Ascending aorta (tissue), 2 donors: Measurements from ENCODE around the gene FGG. TPM values are rescaled to one million over a fixed set of nuclear protein-coding genes. Genes with fewer than 3 reads are reported as not detected.

ENCODE experiments used
- DNase-seq, 2 donors: peaks; one replicate each; pipeline ENCODE4 v3.0.0-alpha.2; 2019; ENCODE audit warnings: low spot score in 2 of 2
- H3K27ac ChIP-seq, 2 donors: fragments of 200-600 bp; sonication (generic); one replicate each; pipeline ENCODE4 v1.5.1; 2016 to 2017; ENCODE audit warnings: mild to moderate bottlenecking in 1 of 2
- H3K27me3 ChIP-seq: fragments of 200-600 bp; sonication (generic); one replicate; pipeline ENCODE4 v1.5.1; 2017
- H3K36me3 ChIP-seq, 2 donors: fragments of 200-600 bp; sonication (generic); one replicate each; pipeline ENCODE4 v1.5.1; 2016
- H3K4me1 ChIP-seq, 2 donors: fragments of 200-600 bp; sonication (generic); one replicate each; pipeline ENCODE4 v1.5.1; 2016 to 2017; ENCODE audit warnings: mild to moderate bottlenecking in 1 of 2
- H3K4me3 ChIP-seq, 2 donors: fragments of 200-600 bp; sonication (generic); one replicate each; pipeline ENCODE4 v1.5.1; 2016 to 2017; ENCODE audit warnings: mild to moderate bottlenecking in 1 of 2
- H3K9me3 ChIP-seq, 2 donors: fragments of 200-600 bp; sonication (generic); one replicate each; pipeline ENCODE4 v1.5.1; 2016
- intact Hi-C: fragments of 100-400 bp; cut with DNase I; formaldehyde crosslinking; loops from one replicate; pipeline ENCODE4 v1.15.1; 2023
- total RNA-seq: library from RNA; depleted of rRNA; stranded (reverse); fragments of >200 nt; gene quantifications from one replicate; pipeline ENCODE4 v1.1.0, GENCODE V29; 2016
- TF ChIP-seq, protein P1 (sequence below), 3 experiments: fragments of 200-600 bp in 2 of 3; fragments of 450-650 bp in 1 of 3; sonication (generic) in 2 of 3; IDR thresholded peaks; one replicate each; pipeline ENCODE4 v1.5.1; 2016 to 2019; ENCODE audit warnings: antibody characterized with exemption in 3 of 3, mild to moderate bottlenecking in 1 of 3, moderate library complexity in 1 of 3

The FGG gene
- total RNA-seq, 1 donor from 2014 or later, result 40.3 TPM

DNA sequence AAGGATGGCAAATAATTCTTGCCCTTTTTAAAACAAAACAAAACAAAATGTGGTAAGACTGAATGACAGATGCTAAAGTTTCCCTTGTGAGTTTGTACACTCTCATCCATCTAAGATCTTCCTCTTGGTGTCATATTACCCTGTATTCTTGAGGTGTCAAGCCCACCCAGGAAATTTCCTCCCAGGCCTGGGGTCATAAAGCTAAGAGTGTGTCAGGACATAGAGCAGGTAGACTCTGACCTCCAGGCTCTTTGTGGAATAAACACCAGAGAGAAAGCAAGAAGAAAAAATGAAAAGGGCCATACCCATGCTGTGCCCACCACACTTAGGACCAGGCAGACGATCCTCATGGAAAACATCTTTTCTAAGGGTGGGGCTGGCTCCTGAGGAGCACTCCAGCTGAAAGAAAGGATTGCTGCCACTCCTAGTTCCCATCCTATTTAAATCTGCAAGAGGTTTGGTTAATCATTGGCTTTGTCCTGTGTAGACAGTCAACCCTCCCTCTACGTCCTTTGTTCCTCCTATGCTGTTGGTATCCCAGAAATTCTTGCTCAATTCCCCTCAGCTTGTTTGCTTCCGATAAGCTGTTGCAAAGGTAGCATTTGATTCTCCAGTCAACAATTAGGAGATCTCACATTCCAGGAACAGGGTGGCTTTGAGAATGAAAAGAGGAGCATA, 22.0 kb downstream of the FGG start, which contains the start of gene FGA:
TSS of gene FGA (minus strand) at position 414 of the 678 bp plus-strand sequence. CDS start at position 359, 55 bp downstream.
- intact Hi-C loops, result no loop called here
- TF ChIP-seq, protein P1, sequence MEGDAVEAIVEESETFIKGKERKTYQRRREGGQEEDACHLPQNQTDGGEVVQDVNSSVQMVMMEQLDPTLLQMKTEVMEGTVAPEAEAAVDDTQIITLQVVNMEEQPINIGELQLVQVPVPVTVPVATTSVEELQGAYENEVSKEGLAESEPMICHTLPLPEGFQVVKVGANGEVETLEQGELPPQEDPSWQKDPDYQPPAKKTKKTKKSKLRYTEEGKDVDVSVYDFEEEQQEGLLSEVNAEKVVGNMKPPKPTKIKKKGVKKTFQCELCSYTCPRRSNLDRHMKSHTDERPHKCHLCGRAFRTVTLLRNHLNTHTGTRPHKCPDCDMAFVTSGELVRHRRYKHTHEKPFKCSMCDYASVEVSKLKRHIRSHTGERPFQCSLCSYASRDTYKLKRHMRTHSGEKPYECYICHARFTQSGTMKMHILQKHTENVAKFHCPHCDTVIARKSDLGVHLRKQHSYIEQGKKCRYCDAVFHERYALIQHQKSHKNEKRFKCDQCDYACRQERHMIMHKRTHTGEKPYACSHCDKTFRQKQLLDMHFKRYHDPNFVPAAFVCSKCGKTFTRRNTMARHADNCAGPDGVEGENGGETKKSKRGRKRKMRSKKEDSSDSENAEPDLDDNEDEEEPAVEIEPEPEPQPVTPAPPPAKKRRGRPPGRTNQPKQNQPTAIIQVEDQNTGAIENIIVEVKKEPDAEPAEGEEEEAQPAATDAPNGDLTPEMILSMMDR (IDR thresholded peaks at IDR 0.05), result no peak
- H3K9me3 ChIP-seq, result no peaks in the 10 kb centered on the region
- DNase-seq, result no peak
- no peaks in the 10 kb centered on the region for H3K27me3 ChIP-seq
- no peaks in the 10 kb centered on the region for H3K4me1 ChIP-seq
- H3K4me3 ChIP-seq, result no peak within 1 kb of the TSS
- H3K27ac ChIP-seq, result no peak within 1 kb of the TSS
- no peaks in the 10 kb centered on the region for H3K36me3 ChIP-seq

DNA sequence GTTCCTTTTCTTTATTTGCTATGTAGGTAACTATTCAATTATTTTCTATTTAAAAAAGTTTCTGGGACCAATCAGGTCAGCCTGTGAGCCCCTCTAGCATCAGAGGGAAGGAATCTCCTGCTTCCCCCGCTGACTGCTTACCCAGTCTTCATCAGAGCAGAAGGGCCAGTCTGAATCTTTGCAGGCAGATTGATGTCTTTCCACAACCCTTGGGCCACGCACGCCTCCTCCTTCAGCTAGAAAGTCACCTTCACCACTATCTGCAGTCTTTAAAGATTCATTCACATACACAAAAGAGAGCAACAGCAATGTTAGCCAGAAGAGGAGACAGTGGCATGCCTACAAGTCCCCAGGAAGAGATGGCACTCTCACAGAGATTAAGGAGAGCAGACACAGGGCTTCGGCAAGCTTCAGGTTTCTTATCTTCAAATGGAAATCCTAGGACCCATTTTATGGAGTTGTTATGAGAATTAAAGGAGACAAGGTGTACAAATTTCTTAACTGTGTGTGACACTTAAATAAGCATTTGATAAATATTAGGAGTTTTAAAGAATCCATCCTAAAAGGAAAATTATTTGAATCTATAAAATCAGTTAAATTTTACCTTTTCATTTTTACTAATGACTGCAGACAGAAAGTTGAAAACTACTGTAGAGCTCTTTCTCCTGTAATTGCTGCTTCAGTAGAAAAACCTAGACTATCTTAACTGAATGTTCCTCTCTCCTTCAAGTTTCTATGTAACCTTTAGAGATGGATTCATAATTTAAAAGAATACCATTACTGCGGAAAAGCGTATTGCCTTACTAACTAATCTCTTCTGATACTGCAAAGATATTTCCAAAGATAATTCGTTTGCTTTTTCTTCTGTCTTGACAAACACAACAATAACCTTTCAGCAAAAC, 22.9 kb downstream of the FGG start:
- Histone ChIP-seq H3K27ac (no peak overlapping the region), H3K4me3 (no peak overlapping the region), H3K36me3 (no peaks in the 10 kb centered on the region), H3K4me1 (no peaks in the 10 kb centered on the region), H3K27me3 (no peaks in the 10 kb centered on the region), H3K9me3 (no peaks in the 10 kb centered on the region)
- TF ChIP-seq, protein P1 (IDR thresholded peaks at IDR 0.05), result no peak
- no peak for DNase-seq
- intact Hi-C loops, result no loop called here

DNA sequence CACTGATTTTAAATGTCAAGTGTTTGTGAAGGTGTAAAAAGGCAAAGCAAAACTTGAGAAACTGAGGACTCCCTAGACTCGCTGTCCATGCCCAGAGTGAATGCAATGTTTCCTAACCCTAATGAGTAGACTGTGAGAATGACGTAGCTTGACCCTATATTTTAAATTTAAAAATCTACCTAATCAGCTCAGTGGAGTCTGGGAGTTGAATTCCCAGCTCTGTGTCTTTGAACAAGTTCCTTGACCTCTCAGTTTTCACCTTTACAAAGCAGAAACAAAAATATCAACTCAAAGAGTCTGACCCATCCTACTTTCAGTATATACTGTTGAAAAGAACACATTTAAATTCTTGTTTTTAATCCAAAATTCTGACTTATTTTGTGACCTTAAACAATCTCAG, 24.3 kb downstream of the FGG start:
- Histone ChIP-seq H3K9me3 (no peaks in the 10 kb centered on the region), H3K4me1 (no peaks in the 10 kb centered on the region), H3K27ac (no peak overlapping the region), H3K36me3 (no peaks in the 10 kb centered on the region), H3K4me3 (no peak overlapping the region), H3K27me3 (no peaks in the 10 kb centered on the region)
- no peak for DNase-seq
- intact Hi-C loops, result no loop called here
- TF ChIP-seq, protein P1 (IDR thresholded peaks at IDR 0.05), result no peak

DNA sequence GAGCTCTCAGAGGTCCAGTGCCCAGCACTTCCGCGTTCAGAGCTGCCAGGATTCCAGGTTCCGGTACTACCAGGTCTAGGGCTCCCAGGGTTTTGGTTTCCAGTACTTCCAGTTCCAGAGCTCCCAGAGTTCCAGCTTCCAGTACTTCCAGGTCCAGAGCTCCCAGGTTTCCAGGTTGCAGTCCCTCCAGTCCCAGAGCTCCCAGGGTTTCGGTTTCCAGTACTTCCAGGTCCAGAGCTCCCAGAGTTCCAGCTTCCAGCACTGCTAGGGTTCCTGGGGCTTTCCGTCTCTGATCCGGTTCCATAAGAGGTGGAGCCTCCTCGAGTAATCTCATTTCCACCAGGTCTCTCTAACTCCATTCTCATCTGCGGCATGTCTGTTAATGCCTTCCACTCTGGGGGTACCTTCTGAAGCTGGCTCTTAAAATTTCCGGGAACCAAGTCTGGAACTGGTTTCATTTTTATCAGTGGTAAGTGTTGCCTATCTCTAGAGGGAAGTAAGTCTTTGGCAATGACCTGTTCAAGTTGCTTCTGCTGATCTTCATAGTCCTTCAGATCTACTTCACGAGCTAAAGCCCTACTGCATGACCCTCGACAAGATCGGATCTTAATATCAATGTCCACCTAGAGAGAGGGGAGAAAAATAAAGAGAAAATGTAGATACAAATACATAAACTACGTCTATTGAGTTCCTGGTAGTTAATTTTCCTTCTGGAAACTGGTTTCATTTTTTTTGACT, 26.0 kb downstream of the FGG start:
- intact Hi-C loops, result no loop called here
- DNase-seq, result no peak
- no peak overlapping the region for H3K27ac ChIP-seq
- no peaks in the 10 kb centered on the region for H3K36me3 ChIP-seq
- no peaks in the 10 kb centered on the region for H3K27me3 ChIP-seq
- TF ChIP-seq, protein P1 (IDR thresholded peaks at IDR 0.05), result no peak
- H3K4me1 ChIP-seq, result no peaks in the 10 kb centered on the region
- H3K9me3 ChIP-seq, result no peaks in the 10 kb centered on the region
- H3K4me3 ChIP-seq, result no peak overlapping the region

DNA sequence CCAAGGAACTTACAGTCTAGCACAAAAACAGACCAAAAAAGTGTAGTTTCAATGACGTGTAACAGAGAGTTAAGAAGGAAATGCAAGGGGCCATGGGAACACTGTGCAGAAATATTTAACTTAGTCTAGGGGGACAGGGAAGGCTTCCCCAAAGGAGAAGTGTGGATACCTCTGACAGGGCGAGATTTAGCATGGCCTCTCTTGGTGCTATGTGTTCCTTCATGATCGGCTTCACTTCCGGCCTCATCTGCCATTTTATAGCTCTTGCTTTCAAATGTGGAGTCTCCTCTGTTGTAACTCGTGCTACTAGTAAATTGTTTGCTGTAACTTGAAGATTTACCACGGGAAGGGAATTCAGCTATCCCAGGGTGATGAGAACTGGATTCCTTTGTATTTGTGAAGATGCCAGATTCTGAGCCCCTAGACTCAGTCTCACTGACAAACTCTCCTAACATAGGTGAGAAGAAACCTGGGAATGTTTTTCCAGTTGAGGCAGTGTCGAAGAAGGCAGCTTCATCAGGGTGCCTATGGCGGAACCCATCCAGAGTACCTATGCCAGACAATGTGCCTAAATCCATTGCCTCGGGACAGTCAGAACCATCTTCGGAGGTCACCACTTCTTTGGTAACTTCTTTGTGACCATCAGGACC, 27.0 kb downstream of the FGG start:
- Histone ChIP-seq H3K4me3 (no peak overlapping the region), H3K4me1 (no peaks in the 10 kb centered on the region), H3K9me3 (no peaks in the 10 kb centered on the region), H3K36me3 (no peaks in the 10 kb centered on the region), H3K27me3 (no peaks in the 10 kb centered on the region), H3K27ac (no peak overlapping the region)
- DNase-seq, result no peak
- intact Hi-C loops, result no loop called here
- TF ChIP-seq, protein P1 (IDR thresholded peaks at IDR 0.05), result no peak
